GM11168 (cell line): ENCODE results near the gene RBFA.
"Not testable (repeated sequence)": the region's sequence is repeated elsewhere in the genome, so short reads cannot be mapped to it uniquely, and the experiment has no call there.

Experiments used
- in situ Hi-C: fragments of 300-500 bp; cut with MboI; formaldehyde crosslinking; loops from one replicate; pipeline ENCODE4 v1.12.0; 2022; ENCODE audit warnings: low sequenced_read_pairs; ENCODE audit not compliant: unreplicated experiment

RBFA gene

GRCh38 chr18:80026363-80026762 lies 7.9 kb upstream of the RBFA start:
- in situ Hi-C loops: no loop called here

GRCh38 chr18:80027719-80028118 lies 6.5 kb upstream of the RBFA start:
- in situ Hi-C loops: not testable (repeated sequence)

GRCh38 chr18:80029690-80030089 lies 4.5 kb upstream of the RBFA start:
- in situ Hi-C loops: no loop called here

- in situ Hi-C loops: no loop called here
These were observed 810 bp upstream of the RBFA start for GRCh38 chr18:80033181-80034067.

- in situ Hi-C loops: no loop called here
These were observed 695 bp downstream of the RBFA start for GRCh38 chr18:80034852-80035406.

- in situ Hi-C loops: no loop called here
These were observed 1.8 kb downstream of the RBFA start for GRCh38 chr18:80035997-80036396.

GRCh38 chr18:80037300-80037699 lies 3.1 kb downstream of the RBFA start:
- in situ Hi-C loops: no loop called here

GRCh38 chr18:80037869-80038630 lies 3.8 kb downstream of the RBFA start:
- in situ Hi-C loops: no loop called here

GRCh38 chr18:80040515-80040914 lies 6.3 kb downstream of the RBFA start:
- in situ Hi-C loops: no loop called here

- in situ Hi-C loops: no loop called here
These were observed 7.2 kb downstream of the RBFA start for GRCh38 chr18:80041424-80041823.

GRCh38 chr18:80042785-80043184 lies 8.6 kb downstream of the RBFA start:
- in situ Hi-C loops: no loop called here

- in situ Hi-C loops: no loop called here
These were observed 9.8 kb downstream of the RBFA start for GRCh38 chr18:80044072-80044471.

GRCh38 chr18:80046011-80046410 lies 11.8 kb downstream of the RBFA start:
- in situ Hi-C loops: no loop called here

- in situ Hi-C loops: no loop called here
These were observed 12.2 kb downstream of the RBFA start for GRCh38 chr18:80046431-80046830.

GRCh38 chr18:80046961-80047541 lies 12.8 kb downstream of the RBFA start:
- in situ Hi-C loops: no loop called here

- in situ Hi-C loops: no loop called here
These were observed 16.6 kb downstream of the RBFA start for GRCh38 chr18:80050797-80051196.

GRCh38 chr18:80056095-80056494 lies 21.9 kb downstream of the RBFA start:
- in situ Hi-C loops: no loop called here

- in situ Hi-C loops: no loop called here
These were observed 25.7 kb downstream of the RBFA start for GRCh38 chr18:80059945-80060344.

GRCh38 chr18:80065705-80066104 lies 31.5 kb downstream of the RBFA start:
- in situ Hi-C loops: no loop called here

GRCh38 chr18:80067321-80067720 lies 33.1 kb downstream of the RBFA start:
- in situ Hi-C loops: no loop called here

- in situ Hi-C loops: no loop called here
These were observed 33.7 kb downstream of the RBFA start for GRCh38 chr18:80067897-80068296.
